Measurements from ENCODE around the gene SUN1. TPM values are rescaled to one million over a fixed set of nuclear protein-coding genes. Genes with fewer than 3 reads are reported as not detected.

The SUN1 gene
- total and polyA plus RNA-seq, 10 of the 15 experiments (the other 5 are each of a cell fraction or from before 2014, with no cell fraction given): 27.8 to 107 (median 65.8) TPM

DNA sequence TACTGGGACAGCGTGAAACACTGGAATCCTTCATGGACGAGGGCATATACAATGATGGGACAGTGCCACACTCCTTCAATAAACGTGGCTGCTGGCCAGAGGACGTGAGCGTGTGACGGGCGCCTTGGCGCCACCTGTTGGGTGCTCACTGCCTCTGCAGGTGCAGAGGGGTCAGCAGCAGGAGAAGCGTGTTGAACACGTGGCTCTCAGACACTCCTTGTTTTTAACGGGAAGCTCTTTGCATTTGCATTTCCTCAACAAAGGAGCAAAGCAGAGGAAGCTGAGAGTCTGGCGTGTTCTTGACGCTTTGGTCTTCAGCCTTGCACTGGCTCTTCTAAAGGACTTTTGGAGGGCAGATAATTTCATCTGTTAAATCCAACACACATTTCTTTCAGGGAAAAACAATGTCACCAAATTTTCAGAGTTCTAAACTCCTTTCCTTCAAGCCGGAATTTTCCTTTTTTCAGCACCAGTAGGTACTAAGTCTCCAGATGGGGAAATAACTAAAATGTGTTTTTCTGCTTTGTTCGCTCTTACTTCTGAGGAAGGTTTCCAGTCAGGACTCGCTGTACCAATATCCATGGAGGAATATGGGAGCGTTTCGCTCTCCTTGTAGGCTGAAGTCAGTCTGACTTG is 41.2 kb downstream of the SUN1 start (continued):
- no peak for TF ChIP-seq WRNIP1 (IDR thresholded peaks at IDR 0.05; ENCODE audit: borderline replicate concordance, low read depth, low read length)
- no peak for TF ChIP-seq NFYB (IDR thresholded peaks at IDR 0.05; ENCODE audit: insufficient read depth, low read depth, low read length)
- TF ChIP-seq STAT3 (IDR thresholded peaks at IDR 0.05; ENCODE audit: low read depth, low read length): no peak
- TF ChIP-seq ZNF207 (IDR thresholded peaks at IDR 0.05; ENCODE audit: borderline replicate concordance): peak; percentile 83; the same call in 1 of the 2 replicates
- TF ChIP-seq PRDM15 (CRISPR knock-in tag; IDR thresholded peaks at IDR 0.05): no peak
- no peak for TF ChIP-seq KLF5 (IDR thresholded peaks at IDR 0.05; ENCODE audit: partially characterized antibody)
- TF ChIP-seq, protein P1, sequence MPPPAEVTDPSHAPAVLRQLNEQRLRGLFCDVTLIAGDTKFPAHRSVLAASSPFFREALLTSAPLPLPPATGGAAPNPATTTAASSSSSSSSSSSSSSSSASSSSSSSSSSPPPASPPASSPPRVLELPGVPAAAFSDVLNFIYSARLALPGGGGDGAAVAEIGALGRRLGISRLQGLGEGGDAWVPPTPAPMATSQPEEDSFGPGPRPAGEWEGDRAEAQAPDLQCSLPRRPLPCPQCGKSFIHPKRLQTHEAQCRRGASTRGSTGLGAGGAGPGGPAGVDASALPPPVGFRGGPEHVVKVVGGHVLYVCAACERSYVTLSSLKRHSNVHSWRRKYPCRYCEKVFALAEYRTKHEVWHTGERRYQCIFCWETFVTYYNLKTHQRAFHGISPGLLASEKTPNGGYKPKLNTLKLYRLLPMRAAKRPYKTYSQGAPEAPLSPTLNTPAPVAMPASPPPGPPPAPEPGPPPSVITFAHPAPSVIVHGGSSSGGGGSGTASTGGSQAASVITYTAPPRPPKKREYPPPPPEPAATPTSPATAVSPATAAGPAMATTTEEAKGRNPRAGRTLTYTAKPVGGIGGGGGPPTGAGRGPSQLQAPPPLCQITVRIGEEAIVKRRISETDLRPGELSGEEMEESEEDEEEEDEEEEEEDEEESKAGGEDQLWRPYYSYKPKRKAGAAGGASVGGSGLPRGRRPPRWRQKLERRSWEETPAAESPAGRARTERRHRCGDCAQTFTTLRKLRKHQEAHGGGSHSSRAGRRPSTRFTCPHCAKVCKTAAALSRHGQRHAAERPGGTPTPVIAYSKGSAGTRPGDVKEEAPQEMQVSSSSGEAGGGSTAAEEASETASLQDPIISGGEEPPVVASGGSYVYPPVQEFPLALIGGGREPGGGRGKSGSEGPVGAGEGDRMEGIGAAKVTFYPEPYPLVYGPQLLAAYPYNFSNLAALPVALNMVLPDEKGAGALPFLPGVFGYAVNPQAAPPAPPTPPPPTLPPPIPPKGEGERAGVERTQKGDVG (CRISPR knock-in tag; IDR thresholded peaks at IDR 0.05): no peak
- TF ChIP-seq CBFB (IDR thresholded peaks at IDR 0.05; ENCODE audit: low read depth): no peak
- TF ChIP-seq, protein P2, sequence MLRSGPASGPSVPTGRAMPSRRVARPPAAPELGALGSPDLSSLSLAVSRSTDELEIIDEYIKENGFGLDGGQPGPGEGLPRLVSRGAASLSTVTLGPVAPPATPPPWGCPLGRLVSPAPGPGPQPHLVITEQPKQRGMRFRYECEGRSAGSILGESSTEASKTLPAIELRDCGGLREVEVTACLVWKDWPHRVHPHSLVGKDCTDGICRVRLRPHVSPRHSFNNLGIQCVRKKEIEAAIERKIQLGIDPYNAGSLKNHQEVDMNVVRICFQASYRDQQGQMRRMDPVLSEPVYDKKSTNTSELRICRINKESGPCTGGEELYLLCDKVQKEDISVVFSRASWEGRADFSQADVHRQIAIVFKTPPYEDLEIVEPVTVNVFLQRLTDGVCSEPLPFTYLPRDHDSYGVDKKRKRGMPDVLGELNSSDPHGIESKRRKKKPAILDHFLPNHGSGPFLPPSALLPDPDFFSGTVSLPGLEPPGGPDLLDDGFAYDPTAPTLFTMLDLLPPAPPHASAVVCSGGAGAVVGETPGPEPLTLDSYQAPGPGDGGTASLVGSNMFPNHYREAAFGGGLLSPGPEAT (IDR thresholded peaks at IDR 0.05; ENCODE audit: low read depth): no peak
- TF ChIP-seq HDAC2 (IDR thresholded peaks at IDR 0.05): no peak
- no peak for TF ChIP-seq PAX8 (IDR thresholded peaks at IDR 0.05)
- TF ChIP-seq BMI1 (IDR thresholded peaks at IDR 0.05; ENCODE audit: borderline replicate concordance): no peak
- TF ChIP-seq TARDBP (IDR thresholded peaks at IDR 0.05; ENCODE audit: borderline replicate concordance): no peak
- no peak for TF ChIP-seq ZNF592 (IDR thresholded peaks at IDR 0.05)
- TF ChIP-seq TCF7 (IDR thresholded peaks at IDR 0.05; ENCODE audit: borderline replicate concordance): no peak
- peak; percentile 43 for TF ChIP-seq IKZF1 (conservative IDR thresholded peaks at IDR 0.05)
- TF ChIP-seq MEF2B (IDR thresholded peaks at IDR 0.05; ENCODE audit: partially characterized antibody, poor library complexity, severe bottlenecking): no peak
- TF ChIP-seq SMC3 (IDR thresholded peaks at IDR 0.05; ENCODE audit: borderline replicate concordance, low read length): peak; percentile 96
